ENCODE results near the gene PML. TPM values are rescaled to one million over a fixed set of nuclear protein-coding genes. Genes with fewer than 3 reads are reported as not detected.

PML gene
- total and polyA plus RNA-seq, 9 donors, result 20.7 to 60.8 (median 49.4) TPM

- H3K27me3 ChIP-seq, result no peaks in the 10 kb centered on the region
- no peaks in the 10 kb centered on the region for H3K36me3 ChIP-seq
- no peak overlapping the region for H3K27ac ChIP-seq
- no peak overlapping the region for H3K4me3 ChIP-seq
- H3K4me1 ChIP-seq (ENCODE audit: insufficient read depth), result peaks cover 12% of the 10 kb centered on the region
- WGBS, 3 donors, result 80 to 90% (median 86%) methylated on average over 26 to 27 of the region's 27 CpGs
- intact Hi-C loops (cut with DNase I), result loop anchor here in 2 of 4 donors (10.0 kb wide), 2 partner anchors 350 to 360 kb away; no protein-coding TSS in a partner anchor
- no peaks in the 10 kb centered on the region for H3K9me3 ChIP-seq
- TF ChIP-seq EP300 (IDR thresholded peaks at IDR 0.05), result no peak
- no peak for TF ChIP-seq CTCF (IDR thresholded peaks at IDR 0.05)
- TF ChIP-seq POLR2A (IDR thresholded peaks at IDR 0.05), result no peak
- peak in 2 of 5 donors; percentile 12 to 32 for DNase-seq
Observed at GRCh38 chr15:73954188-73955145, 40.0 kb upstream of the PML start.

DNA sequence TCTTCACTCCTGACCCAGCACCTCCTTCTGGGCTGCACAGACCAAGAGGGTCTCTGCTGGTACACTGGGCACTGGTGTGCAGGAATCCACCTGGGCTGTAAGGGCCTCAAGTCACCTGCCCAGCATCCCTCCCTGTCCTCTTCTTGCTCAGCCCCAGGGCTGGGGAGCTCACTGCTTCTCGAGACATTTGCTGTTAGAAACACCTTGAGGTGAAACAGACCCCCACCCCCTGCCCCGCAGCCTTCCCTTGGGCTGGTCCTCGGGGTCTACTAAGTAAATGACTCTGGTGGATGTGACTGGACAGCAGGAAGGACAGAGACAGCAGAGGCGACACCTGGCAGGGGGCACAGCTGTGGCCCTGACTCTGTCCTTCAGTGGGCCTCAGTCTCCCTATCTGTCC, 39.2 kb upstream of the PML start:
- Histone ChIP-seq H3K9me3 (no peaks in the 10 kb centered on the region), H3K36me3 (no peaks in the 10 kb centered on the region), H3K27ac (no peak overlapping the region), H3K27me3 (no peaks in the 10 kb centered on the region), H3K4me1 (ENCODE audit: insufficient read depth) (peaks cover 12% of the 10 kb centered on the region), H3K4me3 (no peak overlapping the region)
- DNase-seq, result peak in 2 of 5 donors; percentile 16 to 28
- TF ChIP-seq POLR2A (IDR thresholded peaks at IDR 0.05) (no peak), EP300 (IDR thresholded peaks at IDR 0.05) (no peak), CTCF (IDR thresholded peaks at IDR 0.05) (no peak)
- intact Hi-C loops (cut with DNase I), result loop anchor here in 2 of 4 donors (10.0 kb wide), 2 partner anchors 349 to 359 kb away; no protein-coding TSS in a partner anchor
- 88 to 95% (median 92%) methylated on average over 4 of the region's 4 CpGs for WGBS, 3 donors

GRCh38 chr15:73955861-73956742, 38.4 kb upstream of the PML start:
- Histone ChIP-seq H3K27ac (no peak overlapping the region), H3K4me1 (ENCODE audit: insufficient read depth) (peaks cover 12% of the 10 kb centered on the region), H3K36me3 (no peaks in the 10 kb centered on the region), H3K9me3 (no peaks in the 10 kb centered on the region), H3K4me3 (no peak overlapping the region), H3K27me3 (no peaks in the 10 kb centered on the region)
- peak in 2 of 5 donors; percentile 15 to 31 for DNase-seq
- 66 to 80% (median 74%) methylated on average over 12 of the region's 12 CpGs for WGBS, 3 donors
- intact Hi-C loops (cut with DNase I), result loop anchor here in 2 of 4 donors (10.0 kb wide), 2 partner anchors 349 to 359 kb away; no protein-coding TSS in a partner anchor
- TF ChIP-seq EP300 (IDR thresholded peaks at IDR 0.05), result no peak
- TF ChIP-seq POLR2A (IDR thresholded peaks at IDR 0.05), result no peak
- no peak for TF ChIP-seq CTCF (IDR thresholded peaks at IDR 0.05)

- WGBS, 3 donors, result 18 to 41% (median 20%) methylated on average over 9 of the region's 9 CpGs
- TF ChIP-seq EP300 (IDR thresholded peaks at IDR 0.05), result no peak
- TF ChIP-seq CTCF (IDR thresholded peaks at IDR 0.05), result no peak
- TF ChIP-seq POLR2A (IDR thresholded peaks at IDR 0.05), result no peak
- H3K9me3 ChIP-seq, result no peaks in the 10 kb centered on the region
- no peaks in the 10 kb centered on the region for H3K27me3 ChIP-seq
- H3K4me3 ChIP-seq, result no peak overlapping the region
- intact Hi-C loops (cut with DNase I), result loop anchor here in 2 of 4 donors (10.0 kb wide), 2 partner anchors 348 to 358 kb away; no protein-coding TSS in a partner anchor
- peak in 3 of 5 donors; percentile 23 to 41 (median 38) for DNase-seq
- no peaks in the 10 kb centered on the region for H3K36me3 ChIP-seq
- no peak overlapping the region for H3K27ac ChIP-seq
- H3K4me1 ChIP-seq (ENCODE audit: insufficient read depth), result peaks cover 9% of the 10 kb centered on the region
Observed at GRCh38 chr15:73956743-73957135, 37.8 kb upstream of the PML start.

All from ovary (tissue), 9 donors.